HG02623 (cell line): ENCODE data around the gene CSF3.

Experiments used
- ATAC-seq: cut with Tn5 transposase; IDR thresholded peaks from one replicate; pipeline ENCODE4 v1.9.1; 2021; ENCODE audit warnings: moderate library complexity; ENCODE audit not compliant: unreplicated experiment

The CSF3 gene, protein sequence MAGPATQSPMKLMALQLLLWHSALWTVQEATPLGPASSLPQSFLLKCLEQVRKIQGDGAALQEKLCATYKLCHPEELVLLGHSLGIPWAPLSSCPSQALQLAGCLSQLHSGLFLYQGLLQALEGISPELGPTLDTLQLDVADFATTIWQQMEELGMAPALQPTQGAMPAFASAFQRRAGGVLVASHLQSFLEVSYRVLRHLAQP

GRCh38 chr17:40015005-40015997 is at the start of gene CSF3:
CSF3 (plus strand) TSS chr17:40015440; CDS start chr17:40015475, 35 bp downstream.
- ATAC-seq = no peak

GRCh38 chr17:39966771-39967170 is 48.5 kb upstream of the CSF3 start:
- ATAC-seq = no peak

DNA sequence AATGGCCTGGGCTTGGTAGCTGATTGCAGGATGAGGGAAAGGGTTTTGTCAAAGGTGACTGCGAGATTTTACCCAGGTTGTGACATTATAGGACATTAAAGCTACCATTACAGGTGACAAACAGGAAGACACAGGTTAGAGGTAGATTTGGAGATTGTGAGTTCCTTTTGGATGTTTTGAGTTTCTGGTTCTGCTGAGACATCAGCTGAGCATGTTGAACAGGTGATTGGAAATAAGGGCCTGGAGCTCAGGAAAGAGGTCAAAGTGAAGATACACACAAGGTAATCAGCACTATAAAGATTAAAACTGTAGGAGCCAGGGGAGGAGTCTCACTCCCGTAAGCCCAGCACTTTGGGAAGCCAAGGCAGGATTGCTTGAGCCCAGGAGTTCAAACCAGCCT is 46.5 kb upstream of the CSF3 start:
- no peak for ATAC-seq

- no peak for ATAC-seq
Measured at GRCh38 chr17:39969375-39969774, 45.9 kb upstream of the CSF3 start.

GRCh38 chr17:39970157-39970692 is 45.0 kb upstream of the CSF3 start:
- no peak for ATAC-seq

GRCh38 chr17:39971076-39971603 is 44.1 kb upstream of the CSF3 start:
- ATAC-seq = no peak

GRCh38 chr17:39972271-39972670 is 43.0 kb upstream of the CSF3 start:
- no peak for ATAC-seq

DNA sequence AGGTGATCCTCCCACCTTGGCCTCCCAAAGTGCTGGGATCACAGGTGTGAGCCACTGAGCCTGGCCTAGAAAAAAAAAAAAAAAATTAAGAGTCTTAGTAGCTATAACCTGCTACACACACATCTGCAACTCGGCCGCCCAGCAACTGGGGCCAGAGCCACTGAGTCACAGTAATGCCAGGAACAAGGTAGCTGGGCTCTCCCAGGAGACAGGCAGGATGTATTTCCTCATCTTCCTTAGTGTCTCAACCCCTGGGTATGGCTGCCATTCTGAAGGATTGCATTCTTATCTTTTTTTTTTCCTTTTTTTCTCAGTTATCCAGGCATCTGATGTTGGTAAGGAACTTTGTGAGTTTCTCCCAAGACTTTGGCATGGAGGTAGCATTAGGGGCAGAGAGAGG is 41.7 kb upstream of the CSF3 start:
- ATAC-seq = no peak

GRCh38 chr17:39974433-39974832 is 40.8 kb upstream of the CSF3 start:
- ATAC-seq = no peak

DNA sequence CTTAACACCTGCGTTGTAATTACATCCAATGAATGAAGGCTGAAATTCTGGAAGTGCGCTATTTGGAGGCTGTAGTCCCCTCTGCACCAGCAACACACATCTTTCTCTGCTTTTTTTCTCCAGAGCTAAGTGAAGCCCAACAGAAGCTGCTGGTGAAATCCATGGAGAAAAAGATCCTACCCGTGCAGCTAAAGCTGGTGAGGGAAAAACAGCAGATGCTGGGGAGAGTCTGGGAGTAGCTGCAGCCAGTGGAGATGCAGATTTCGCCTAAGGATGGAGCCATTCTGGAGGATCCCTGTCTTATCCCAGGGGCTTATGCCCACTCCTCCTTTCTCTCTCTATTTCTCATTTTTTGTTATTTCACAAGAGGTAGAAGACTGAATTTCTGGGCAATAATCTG is 39.4 kb upstream of the CSF3 start:
- no peak for ATAC-seq

DNA sequence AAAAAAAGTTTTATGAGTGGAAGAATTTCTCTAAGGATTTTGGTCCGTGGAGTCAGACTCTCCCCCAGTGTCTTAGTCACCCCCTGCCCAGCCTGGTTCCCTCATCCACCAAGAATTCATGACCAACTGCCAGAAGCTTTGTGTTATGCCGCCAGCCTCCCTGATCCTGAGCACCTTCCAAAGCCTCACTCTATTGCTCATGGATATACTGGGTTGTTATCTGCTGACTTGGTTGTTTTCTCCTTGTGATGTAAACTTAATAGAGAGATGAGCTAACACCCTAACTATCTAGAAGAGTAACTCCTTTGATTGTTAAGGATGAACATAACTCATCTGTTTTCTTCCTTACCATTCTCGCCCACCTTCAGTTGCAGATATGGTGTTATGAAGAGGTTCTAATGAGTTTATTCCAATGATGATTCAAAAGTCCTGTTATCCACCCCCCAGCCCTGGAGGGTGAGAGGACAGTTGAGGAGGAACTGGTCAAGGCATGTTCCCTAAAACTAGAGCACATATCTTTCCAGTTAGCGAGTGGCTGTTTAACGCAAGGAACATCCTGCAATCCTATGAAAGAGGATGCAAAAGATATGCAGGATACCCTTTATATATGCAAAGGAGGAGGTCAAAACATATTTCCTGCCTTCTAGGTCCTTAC is 36.1 kb upstream of the CSF3 start:
- ATAC-seq = no peak

- peak; percentile 14 for ATAC-seq
Measured at GRCh38 chr17:39979893-39980350, 35.3 kb upstream of the CSF3 start.

- ATAC-seq = peak; percentile 88
Measured at GRCh38 chr17:39980351-39981206, 34.7 kb upstream of the CSF3 start, which contains the start of gene PSMD3. PSMD3 (plus strand) TSS chr17:39980807; CDS start chr17:39980971, 164 bp downstream.

GRCh38 chr17:39981207-39981741 is 34.0 kb upstream of the CSF3 start:
- no peak for ATAC-seq

DNA sequence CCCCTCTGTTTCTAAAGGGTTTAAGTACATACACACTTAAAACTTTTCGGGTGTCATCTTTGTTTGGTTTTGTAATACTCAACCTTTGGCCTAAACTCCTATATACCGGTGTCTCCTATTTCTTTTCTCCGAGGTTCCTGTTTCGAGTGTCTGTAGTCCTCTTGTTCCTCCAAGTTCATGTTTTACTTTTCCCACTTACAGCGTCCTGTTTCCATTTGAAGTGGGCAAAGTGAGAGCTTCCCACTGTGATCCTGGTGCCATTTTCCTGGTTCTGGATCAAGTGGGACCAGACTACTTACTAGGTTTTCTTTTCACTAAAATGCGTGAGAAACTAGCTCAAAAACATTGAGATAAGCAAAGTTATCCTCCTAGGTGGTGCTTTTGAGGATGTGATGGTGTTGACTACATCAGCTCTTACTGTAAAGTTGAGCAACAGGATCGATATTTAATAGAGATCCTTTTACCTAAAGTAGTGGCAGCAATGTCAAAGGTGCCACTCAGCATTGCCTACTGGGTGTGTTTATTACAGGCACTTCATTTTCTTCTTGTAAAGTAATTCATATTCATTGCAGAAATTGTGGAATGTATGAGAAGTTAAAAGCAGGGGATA is 33.4 kb upstream of the CSF3 start:
- ATAC-seq = no peak

DNA sequence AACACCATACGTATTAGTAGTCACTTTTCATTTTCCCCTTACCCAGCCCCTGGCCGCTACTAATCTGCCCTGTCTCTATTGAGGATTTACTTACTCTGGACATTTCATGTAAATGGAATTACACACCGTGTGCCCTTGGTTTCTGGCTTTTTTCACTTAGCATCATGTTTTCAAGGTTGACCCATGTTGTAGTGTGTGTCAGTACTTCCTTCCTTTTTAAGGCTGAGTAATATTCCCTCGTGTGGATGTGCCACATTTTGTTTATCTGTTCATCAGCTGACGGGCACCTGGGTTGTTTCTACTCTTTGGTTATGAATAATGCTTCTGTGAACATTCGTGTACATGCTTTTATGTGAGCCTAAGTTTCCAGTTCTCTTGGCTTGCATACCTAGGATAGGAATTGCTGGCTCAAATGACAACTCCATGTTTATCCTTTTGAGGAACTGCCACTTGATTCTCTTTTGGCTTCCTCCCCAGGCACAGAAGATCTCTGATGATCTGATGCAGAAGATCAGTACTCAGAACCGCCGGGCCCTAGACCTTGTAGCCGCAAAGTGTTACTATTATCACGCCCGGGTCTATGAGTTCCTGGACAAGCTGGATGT is 26.9 kb upstream of the CSF3 start:
- no peak for ATAC-seq

- ATAC-seq = no peak
Measured at GRCh38 chr17:39994448-39994847, 20.8 kb upstream of the CSF3 start.

GRCh38 chr17:39995438-39995837 is 19.8 kb upstream of the CSF3 start:
- no peak for ATAC-seq

- no peak for ATAC-seq
Measured at GRCh38 chr17:39996162-39996561, 19.1 kb upstream of the CSF3 start.
